GM18526 (cell line): ENCODE data around the gene TM4SF18.

ENCODE experiments used
- POLR2A ChIP-seq: IDR thresholded peaks from 3 replicates; pipeline ENCODE4 v1.6.1; 2011; ENCODE audit not compliant: insufficient read length; ENCODE audit errors: extremely low read depth

Gene TM4SF18, protein sequence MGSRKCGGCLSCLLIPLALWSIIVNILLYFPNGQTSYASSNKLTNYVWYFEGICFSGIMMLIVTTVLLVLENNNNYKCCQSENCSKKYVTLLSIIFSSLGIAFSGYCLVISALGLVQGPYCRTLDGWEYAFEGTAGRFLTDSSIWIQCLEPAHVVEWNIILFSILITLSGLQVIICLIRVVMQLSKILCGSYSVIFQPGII

DNA sequence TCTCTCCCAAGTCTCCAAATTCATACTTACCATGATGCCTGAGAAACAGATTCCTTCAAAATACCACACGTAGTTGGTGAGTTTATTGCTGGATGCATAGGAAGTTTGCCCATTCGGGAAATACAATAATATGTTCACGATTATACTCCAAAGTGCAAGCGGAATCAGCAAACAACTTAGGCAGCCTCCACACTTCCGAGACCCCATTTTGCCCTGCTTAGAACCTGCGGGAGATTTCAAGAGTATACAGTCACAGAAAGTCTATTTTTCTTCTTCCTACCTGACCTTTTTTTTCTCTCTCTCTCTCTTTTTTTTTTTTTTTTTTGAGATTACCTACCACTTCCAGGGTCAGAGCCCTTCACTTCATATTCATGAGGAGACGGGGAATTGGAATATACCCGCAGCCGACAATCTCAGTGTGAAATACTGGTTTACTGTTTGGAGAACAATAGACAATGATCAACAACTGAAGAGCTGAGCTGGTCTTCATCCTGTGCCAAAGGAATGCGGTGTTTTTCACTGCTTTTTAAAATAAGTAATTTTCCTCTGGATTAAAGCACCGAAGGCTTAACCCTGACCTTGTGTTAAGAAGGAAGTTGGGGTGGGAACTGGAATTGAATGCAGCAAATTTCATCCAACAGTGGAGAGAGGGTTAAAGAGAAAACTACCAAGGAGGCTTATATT is at the start of gene TM4SF18:
TM4SF18 (minus strand) TSS at position 461 of the 684 bp plus-strand sequence; CDS start at position 207, 254 bp downstream.
- no peak for TF ChIP-seq POLR2A

- no peak for TF ChIP-seq POLR2A
Observed at GRCh38 chr3:149382518-149382917, 49.1 kb upstream of the TM4SF18 start.

GRCh38 chr3:149382101-149382467 is 48.6 kb upstream of the TM4SF18 start:
- TF ChIP-seq POLR2A = no peak

DNA sequence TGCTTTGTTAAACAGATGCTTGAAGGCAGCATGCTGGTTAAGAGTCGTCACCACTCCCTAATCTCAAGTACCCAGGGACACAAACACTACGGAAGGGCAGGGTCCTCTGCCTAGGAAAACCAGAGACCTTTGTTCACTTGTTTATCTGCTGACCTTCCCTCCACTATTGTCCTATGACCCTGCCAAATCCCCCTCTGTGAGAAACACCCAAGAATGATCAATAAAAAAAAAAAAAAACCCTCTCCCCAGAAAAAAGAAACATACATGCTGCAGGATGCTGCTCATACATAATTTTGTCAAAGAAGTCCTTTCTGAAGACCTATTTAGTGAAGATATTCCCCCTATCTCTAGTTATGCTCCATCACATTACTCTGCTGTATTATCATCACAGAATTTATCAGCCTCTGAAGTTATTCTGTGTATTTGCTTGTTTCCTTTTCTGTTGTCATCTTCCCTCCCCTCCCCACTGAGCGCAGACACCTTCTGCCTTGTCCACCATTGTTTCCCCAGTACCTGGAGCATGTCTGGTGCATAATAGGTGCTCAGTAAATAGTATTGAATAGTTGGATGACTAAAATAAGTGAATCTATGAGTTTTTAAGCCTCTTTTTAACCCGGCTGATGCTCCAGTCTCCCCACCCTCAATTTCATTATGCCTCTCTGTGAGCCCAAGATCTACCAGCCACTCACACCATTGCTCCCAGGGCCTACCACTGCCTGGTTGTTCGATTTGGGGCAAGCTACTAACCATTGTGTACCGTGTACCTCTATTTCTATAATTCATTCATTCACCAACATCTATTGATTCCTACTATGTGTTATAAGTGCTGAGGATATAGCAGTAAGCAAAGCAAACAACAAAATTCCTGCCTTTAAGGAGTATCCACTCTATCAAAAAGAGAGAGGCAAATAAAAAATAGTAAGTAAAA is 48.0 kb upstream of the TM4SF18 start:
- no peak for TF ChIP-seq POLR2A

GRCh38 chr3:149378478-149379309 is 45.3 kb upstream of the TM4SF18 start:
- TF ChIP-seq POLR2A = no peak

GRCh38 chr3:149377408-149378364 is 44.2 kb upstream of the TM4SF18 start, which contains the start of gene TM4SF1:
Gene TM4SF1 (minus strand): TSS chr3:149377649. CDS start chr3:149377547, 102 bp downstream.
- no peak for TF ChIP-seq POLR2A

- TF ChIP-seq POLR2A = no peak
Observed at GRCh38 chr3:149376718-149377407, 43.4 kb upstream of the TM4SF18 start.

DNA sequence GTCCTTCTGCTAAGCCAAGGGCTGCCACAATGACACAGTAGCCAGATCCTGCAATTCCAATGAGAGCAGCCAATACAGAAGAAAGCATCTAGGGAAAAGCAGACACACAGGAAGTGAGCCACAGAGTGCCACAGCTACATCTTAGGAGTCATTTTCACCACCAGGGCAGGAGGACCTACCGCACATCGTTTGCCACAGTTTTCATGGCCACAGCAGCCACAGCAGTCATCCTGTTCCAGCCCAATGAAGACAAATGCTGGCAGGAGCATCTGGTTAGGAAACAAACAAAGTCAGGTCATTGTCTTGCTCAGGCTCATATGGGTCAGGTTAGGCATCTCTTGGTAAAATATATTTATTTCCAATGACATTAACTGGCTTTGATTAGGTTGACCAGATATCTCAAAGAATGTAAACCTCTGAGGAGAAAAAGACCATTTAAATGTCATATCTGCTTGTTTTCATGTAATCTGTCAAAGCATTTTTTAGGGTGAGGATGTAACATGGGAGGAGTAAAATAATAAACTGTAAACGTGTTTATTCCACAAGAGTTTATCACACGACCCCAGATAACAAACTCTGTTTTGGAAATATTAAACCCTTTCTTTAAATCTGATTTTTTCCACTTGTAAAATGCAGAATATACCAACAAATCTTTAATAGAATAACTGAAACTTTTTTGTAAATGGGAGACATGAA is 42.2 kb upstream of the TM4SF18 start:
- TF ChIP-seq POLR2A = no peak

DNA sequence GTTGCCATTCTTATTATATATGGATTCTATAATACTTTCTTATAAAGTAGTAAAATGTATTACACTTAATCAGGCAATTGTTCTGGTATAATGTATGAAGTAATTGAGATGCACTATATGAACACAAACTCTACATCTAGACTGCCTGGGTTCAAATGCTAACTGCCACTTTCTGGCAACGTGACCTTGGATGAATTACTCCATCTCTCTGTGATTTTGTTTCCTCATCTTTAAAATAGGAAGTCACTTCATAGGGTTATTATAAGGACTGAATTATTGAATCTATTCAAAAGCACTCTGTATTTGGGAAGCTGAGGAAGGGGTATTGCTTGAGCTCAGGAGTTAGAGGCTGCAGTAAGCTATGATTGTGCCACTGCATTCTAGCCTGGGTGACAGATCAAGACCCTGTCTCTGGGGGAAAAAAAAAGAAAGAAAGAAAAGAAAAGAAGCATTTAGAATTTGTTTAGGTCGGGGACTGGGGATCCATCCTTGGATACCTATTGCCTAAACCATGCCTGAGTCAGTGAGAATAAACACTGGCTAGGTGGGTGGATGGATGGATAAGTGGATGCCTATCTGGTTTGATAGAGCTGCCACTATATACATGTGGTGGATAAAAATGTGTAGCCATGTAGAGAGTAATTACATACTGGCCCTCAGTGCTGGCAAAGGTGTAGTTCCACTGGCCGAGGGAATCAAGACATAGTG is 41.5 kb upstream of the TM4SF18 start:
- no peak for TF ChIP-seq POLR2A

DNA sequence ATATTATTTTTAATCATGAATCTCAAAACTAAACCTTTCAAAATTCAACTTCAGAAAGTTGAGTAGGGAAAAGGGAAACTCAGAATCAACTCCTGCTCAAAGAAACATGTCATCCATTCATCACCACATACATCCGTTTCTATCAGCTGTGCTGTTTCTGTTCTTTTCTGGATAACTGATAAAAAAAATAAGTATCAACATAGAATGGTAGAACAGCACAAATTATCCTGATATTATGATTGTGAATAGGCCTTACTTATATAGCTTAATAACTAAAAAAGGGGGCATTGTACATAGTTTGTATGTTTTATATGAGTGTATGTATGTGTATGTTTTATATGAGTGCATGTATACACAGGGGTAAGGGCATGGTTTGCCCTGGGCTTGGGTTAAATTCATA is 41.0 kb upstream of the TM4SF18 start:
- TF ChIP-seq POLR2A = no peak

- no peak for TF ChIP-seq POLR2A
Observed at GRCh38 chr3:149373235-149374125, 40.0 kb upstream of the TM4SF18 start.
